Stimulated activated CD4-positive, alpha-beta T cell treated with anti-CD3 and anti-CD28 coated beads, Interleukin-1b, Interleukin-23, amount 100 ng/mL, for 4 hours (primary cell): ENCODE data around the gene DSCAM.

Experiments
- DNase-seq, 2 donors: peaks; one replicate each; pipeline ENCODE4 v3.0.0-alpha.2; 2020; ENCODE audit warnings: low read depth in 2 of 2

Gene DSCAM

GRCh38 chr21:40130476-40130875 is 716.5 kb downstream of the DSCAM start:
- DNase-seq = no peak

GRCh38 chr21:40129809-40130208 is 717.1 kb downstream of the DSCAM start:
- no peak for DNase-seq

DNA sequence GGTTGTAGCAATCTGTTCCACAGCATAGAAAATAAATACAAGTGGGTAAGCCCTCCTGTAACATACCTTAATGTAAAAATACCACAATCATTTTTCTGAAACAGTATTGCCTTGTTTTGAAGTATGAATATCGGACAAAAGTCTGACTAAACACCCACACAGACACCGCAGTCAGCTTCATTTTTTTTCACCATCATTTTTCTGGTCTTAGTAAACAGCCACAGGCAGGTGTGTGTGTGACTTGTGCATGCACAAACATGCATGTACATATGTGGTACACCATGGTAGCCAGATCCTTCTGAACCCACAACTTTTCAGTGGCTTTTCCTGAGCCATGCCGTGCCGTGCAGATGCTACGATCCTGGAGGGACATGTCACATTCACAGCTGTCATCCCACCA is 718.1 kb downstream of the DSCAM start:
- DNase-seq = no peak

- no peak for DNase-seq
These were observed 725.9 kb downstream of the DSCAM start for GRCh38 chr21:40120940-40121575.

- no peak for DNase-seq
These were observed 728.4 kb downstream of the DSCAM start for GRCh38 chr21:40118527-40118926.

DNA sequence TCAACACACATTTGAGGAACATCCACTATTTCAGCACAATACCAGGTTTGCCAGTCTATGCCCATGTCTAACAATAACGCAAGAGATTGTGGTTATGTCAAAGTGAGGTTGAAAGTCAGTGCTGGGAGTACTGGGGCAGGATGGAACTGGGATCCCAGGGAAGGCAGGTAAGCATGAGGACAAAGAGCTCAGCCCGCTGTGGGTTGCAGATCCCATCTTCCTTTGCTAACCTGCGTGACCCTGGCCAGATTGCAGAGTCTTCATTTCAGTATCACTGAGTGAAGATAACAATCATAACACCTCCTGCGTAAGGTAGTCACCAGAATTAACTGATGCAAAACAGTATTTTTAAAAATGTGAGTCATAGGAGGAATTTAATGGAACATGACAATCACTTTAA is 729.7 kb downstream of the DSCAM start:
- no peak for DNase-seq

DNA sequence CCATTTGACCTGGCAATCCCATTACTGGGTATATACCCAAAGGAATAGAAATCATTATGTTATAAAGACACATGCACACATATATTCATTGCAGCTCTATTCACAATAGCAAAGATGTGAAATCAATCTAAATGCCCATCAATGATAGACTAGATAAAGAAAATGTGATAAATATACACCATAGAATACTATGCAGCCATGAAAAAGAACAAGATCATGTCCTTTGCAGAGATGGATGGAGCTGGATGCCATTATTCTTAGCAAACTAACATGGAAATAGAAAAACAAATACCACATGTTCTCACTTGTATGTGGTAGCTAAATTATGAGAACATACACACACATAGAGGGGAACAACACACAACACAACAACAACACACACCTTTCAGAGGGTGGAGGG is 731.2 kb downstream of the DSCAM start:
- no peak for DNase-seq

- no peak for DNase-seq
These were observed 744.3 kb downstream of the DSCAM start for GRCh38 chr21:40102682-40103081.

GRCh38 chr21:40099809-40100208 is 747.1 kb downstream of the DSCAM start:
- no peak for DNase-seq

DNA sequence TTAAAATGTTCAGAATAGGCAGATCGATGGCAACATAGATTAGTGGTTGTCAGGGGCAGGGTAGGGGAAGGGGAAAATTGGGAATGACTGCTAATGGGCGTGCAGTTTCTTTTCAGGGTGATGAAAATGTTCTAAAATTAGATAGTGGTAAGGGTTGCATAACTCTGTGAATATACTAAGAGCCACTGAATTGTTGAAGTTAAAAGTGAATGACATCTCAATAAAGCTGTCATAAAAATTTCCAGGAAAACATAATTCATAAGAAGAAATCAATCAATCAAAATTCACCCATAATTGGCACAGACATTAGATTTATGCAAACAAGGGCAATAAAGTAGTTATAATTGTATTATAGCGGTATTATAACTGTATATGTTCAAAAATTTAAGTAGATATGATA is 751.5 kb downstream of the DSCAM start:
- DNase-seq = no peak

DNA sequence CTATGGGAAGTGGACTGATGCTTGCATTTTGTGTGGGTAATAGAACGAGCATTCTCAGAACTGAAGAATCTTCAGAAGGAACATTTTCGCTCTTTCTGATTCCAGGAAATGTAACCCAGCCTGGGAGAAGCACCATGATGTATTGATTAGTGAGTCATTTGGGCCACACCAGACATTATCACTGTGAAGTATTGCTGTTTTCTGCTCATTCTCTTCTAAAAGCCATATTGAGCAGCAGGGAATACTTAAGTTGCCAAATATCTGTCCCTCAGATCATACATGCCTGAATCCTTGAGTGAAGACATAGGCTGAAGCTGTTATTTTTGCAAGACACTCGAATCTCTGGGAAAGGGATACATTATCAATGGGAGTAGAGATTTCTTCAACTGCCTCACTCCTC is 766.6 kb downstream of the DSCAM start:
- no peak for DNase-seq

GRCh38 chr21:40074710-40075109 is 772.2 kb downstream of the DSCAM start:
- no peak for DNase-seq

DNA sequence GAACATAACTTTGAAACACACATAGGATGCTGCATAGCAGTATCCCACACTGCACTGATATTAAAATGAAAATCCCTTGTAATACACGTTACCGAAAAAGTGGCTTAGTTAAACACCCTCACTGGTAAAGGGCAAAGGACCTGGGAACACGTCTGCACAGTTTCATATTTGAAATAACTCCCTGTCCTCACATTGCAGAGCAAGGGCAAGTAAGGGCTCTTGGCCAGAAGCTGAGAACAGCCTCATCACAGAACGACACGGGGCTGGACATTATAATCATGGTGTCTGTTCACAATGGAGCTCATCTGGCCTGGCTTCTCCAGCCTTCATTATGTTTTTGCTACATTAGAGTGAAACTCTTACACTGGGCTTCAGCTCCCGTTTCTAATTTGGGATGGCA is 772.8 kb downstream of the DSCAM start:
- DNase-seq = no peak

DNA sequence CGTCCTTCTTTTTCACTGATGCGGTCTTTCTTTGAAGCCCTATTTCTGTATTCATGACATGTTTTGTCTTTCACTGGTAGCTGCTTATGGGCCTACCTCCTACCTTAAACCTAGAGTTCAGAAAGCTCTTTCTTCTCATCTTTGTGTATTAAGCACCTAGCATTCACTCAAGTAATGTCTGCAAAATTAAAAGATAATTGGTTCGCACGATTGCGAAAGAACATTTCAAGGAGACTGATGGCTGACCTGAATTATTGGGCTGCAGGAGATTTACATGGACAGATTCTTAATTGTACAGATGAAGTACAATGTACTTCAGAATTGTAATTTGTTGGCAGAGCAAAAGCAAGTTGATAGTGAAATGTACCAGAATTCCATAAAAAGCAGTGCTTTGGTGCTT is 773.3 kb downstream of the DSCAM start:
- no peak for DNase-seq

GRCh38 chr21:40070871-40071270 is 776.1 kb downstream of the DSCAM start:
- DNase-seq = no peak

DNA sequence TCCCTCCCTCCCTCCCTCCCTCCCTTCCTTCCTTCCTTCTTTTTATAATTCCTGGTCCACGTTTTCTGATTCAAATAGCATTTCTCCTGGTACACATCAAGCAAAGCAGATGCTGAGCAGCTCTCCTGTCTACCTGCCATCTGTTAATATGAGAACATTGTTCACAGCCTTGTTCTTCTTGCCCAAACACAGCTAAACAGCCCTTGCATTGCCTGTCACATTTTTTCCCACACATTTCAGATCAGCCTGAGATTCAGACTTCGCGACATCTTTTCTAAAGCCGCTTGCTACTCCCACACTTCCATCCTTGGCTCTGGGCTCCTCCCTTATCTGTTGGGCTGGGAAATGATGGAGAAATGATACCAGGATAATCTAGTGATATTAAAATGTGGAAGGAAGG is 779.2 kb downstream of the DSCAM start:
- DNase-seq = no peak

GRCh38 chr21:40066221-40066620 is 780.7 kb downstream of the DSCAM start:
- no peak for DNase-seq

GRCh38 chr21:40060083-40060677 is 786.8 kb downstream of the DSCAM start:
- DNase-seq = no peak

GRCh38 chr21:40057331-40057730 is 789.6 kb downstream of the DSCAM start:
- no peak for DNase-seq

DNA sequence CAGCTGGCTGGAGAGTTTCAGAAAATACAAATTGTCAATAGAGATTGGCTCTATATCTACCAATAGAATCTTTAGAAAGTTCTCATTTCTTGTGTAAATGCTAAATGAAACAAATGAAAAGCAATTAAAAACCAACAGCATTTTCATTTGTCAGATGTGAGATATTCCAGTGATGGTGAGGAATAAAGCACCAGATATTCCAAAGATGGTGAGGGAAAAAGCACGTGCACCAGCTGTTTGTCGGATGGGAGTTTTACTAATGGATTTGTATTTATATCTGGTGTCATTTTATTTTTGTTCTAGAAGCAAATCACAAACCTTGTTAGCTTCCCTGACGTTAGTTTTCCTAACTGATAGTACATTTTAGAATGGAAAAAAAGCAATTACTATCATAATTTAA is 790.9 kb downstream of the DSCAM start:
- no peak for DNase-seq

GRCh38 chr21:40054403-40054802 is 792.6 kb downstream of the DSCAM start:
- DNase-seq = no peak

DNA sequence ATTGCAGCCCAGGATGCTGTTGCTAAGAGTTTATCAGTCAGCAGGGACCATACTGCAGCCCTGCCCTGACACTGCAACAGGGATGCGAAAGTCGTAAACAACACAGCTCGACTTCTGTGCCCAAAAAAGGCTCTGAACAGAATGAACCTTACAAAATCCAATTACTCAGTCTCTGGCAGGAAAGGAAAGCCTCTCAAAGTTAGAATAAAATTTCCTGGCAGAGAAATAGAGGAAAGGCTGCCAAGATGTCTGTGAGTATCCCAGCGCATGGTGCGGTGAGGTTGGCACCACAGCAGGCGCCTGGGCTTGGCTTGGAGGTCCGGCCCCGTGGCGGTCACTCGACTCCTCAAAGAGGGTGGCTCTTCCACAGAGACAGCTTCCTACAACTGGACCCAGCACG is 794.0 kb downstream of the DSCAM start:
- no peak for DNase-seq

DNA sequence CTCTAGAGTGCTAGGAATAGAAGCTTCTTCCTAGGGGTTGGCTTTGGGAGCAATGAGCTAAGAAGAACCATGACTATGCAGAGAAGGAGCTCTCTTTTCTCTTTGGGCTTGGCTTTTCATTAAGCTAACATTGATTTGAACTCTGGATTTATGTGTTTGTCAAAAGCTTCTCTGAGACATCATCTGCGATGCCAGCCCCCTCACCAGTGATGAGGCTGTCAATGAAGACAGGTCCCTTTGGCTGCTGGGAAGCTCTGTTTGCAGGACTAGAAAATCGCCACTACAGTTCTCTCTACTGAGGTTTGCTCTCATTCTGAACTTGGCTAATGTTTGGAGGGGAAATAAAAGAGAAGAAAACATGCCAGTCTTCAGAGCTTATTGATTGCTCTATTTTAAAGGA is 794.7 kb downstream of the DSCAM start:
- DNase-seq = no peak

GRCh38 chr21:40051801-40052200 is 795.2 kb downstream of the DSCAM start:
- DNase-seq = no peak
